HEK293 (cell line): ENCODE measurements around the gene ZNF804A.

ENCODE experiments used
- CTCF ChIA-PET: fragments of 350-600 bp; formaldehyde crosslinking; extraction: SDS; loops from one replicate; lab custom pipeline; 2021; ENCODE audit warnings: antibody characterized with exemption; lab: Yijun Ruan, JAX
- POLR2A ChIA-PET: fragments of 300-600 bp; formaldehyde crosslinking; extraction: SDS; loops from one replicate; lab custom pipeline; 2020; ENCODE audit warnings: antibody characterized with exemption, inconsistent platforms; lab: Yijun Ruan, JAX
- H3K27ac ChIP-seq: fragments of 200-500 bp; sonication (Bioruptor generic); 2 replicates; pipeline ENCODE4 v1.5.1; 2014; ENCODE audit warnings: low read depth, low read length, control low read depth, inconsistent platforms; ENCODE audit errors: extremely low read depth
- H3K36me3 ChIP-seq, 2 experiments: fragments of 200-500 bp in 1 of 2; sonication (Bioruptor generic) in 1 of 2; 1 replicate in 1 of 2; 2 replicates in 1 of 2; pipeline ENCODE4 v1.5.1; 2014 to 2017; ENCODE audit warnings: inconsistent platforms in 2 of 2, low read length in 2 of 2; ENCODE audit not compliant: control insufficient read depth in 2 of 2, insufficient read depth in 1 of 2
- H3K4me1 ChIP-seq: fragments of 200-500 bp; sonication (Bioruptor generic); 2 replicates; pipeline ENCODE4 v1.5.1; 2014; ENCODE audit warnings: mild to moderate bottlenecking, low read length, inconsistent platforms; ENCODE audit not compliant: control insufficient read depth, insufficient read depth
- H3K4me3 ChIP-seq: 2 replicates; pipeline ENCODE4 v1.5.1; 2011; ENCODE audit warnings: low read depth, mild to moderate bottlenecking, control low read depth, low read length, moderate library complexity
- H3K9me3 ChIP-seq: fragments of 200-500 bp; sonication (Bioruptor generic); 2 replicates; pipeline ENCODE4 v1.5.1; 2014; ENCODE audit warnings: low read depth, low read length, inconsistent platforms; ENCODE audit not compliant: control insufficient read depth, insufficient read depth
- ATF2 ChIP-seq: fragments of 450-650 bp; formaldehyde crosslinking; IDR thresholded peaks from 2 replicates; pipeline ENCODE4 v1.5.1; 2016; ENCODE audit warnings: missing biosample characterization, missing genetic modification characterization, low read depth
- GLI2 ChIP-seq: fragments of 450-650 bp; formaldehyde crosslinking; IDR thresholded peaks from 2 replicates; pipeline ENCODE4; 2017; ENCODE audit warnings: missing biosample characterization, missing genetic modification characterization, low read depth, borderline replicate concordance
- KLF16 ChIP-seq: fragments of 450-650 bp; formaldehyde crosslinking; IDR thresholded peaks from 2 replicates; pipeline ENCODE4 v1.5.1; 2017; ENCODE audit warnings: missing biosample characterization, missing genetic modification characterization
- KLF17 ChIP-seq: fragments of 450-650 bp; formaldehyde crosslinking; IDR thresholded peaks from 2 replicates; pipeline ENCODE4 v1.5.1; 2016; ENCODE audit warnings: missing biosample characterization, missing genetic modification characterization
- MYNN ChIP-seq: fragments of 450-650 bp; formaldehyde crosslinking; IDR thresholded peaks from 2 replicates; pipeline ENCODE4 v1.5.1; 2016; ENCODE audit warnings: missing biosample characterization, missing genetic modification characterization, borderline replicate concordance
- RBAK ChIP-seq: fragments of 450-650 bp; formaldehyde crosslinking; IDR thresholded peaks from 2 replicates; pipeline ENCODE4 v1.5.1; 2016; ENCODE audit warnings: missing biosample characterization, missing genetic modification characterization
- ZBTB7A ChIP-seq: fragments of 450-650 bp; formaldehyde crosslinking; IDR thresholded peaks from 2 replicates; pipeline ENCODE4 v1.5.1; 2016; ENCODE audit warnings: low read depth, missing biosample characterization, missing genetic modification characterization
- ZFP3 ChIP-seq: fragments of 450-650 bp; formaldehyde crosslinking; IDR thresholded peaks from 2 replicates; pipeline ENCODE4 v1.5.1; 2016; ENCODE audit warnings: low read depth, missing biosample characterization, missing genetic modification characterization
- ZIC2 ChIP-seq: fragments of 450-650 bp; formaldehyde crosslinking; IDR thresholded peaks from 2 replicates; pipeline ENCODE4 v1.5.1; 2016; ENCODE audit warnings: missing biosample characterization, missing genetic modification characterization
- ZNF112 ChIP-seq: fragments of 450-650 bp; formaldehyde crosslinking; IDR thresholded peaks from 2 replicates; pipeline ENCODE4 v1.5.0; 2017; ENCODE audit warnings: missing biosample characterization, missing genetic modification characterization
- ZNF280D ChIP-seq: fragments of 450-650 bp; formaldehyde crosslinking; IDR thresholded peaks from 2 replicates; pipeline ENCODE4 v1.5.1; 2016; ENCODE audit warnings: missing biosample characterization, missing genetic modification characterization
- ZNF335 ChIP-seq: fragments of 450-650 bp; formaldehyde crosslinking; conservative IDR thresholded peaks from 2 replicates; pipeline ENCODE4 v1.5.1; 2016; ENCODE audit warnings: missing biosample characterization, missing genetic modification characterization
- ZNF416 ChIP-seq: fragments of 450-650 bp; formaldehyde crosslinking; IDR thresholded peaks from 2 replicates; pipeline ENCODE4 v1.5.1; 2016; ENCODE audit warnings: missing biosample characterization, missing genetic modification characterization
- ZNF513 ChIP-seq: fragments of 450-650 bp; IDR thresholded peaks from 2 replicates; pipeline ENCODE4 v1.5.1; 2018; ENCODE audit warnings: missing biosample characterization, missing genetic modification characterization
- ZNF514 ChIP-seq: fragments of 450-650 bp; formaldehyde crosslinking; IDR thresholded peaks from 2 replicates; pipeline ENCODE4 v1.5.1; 2016; ENCODE audit warnings: missing biosample characterization, missing genetic modification characterization
- ZNF518A ChIP-seq: fragments of 450-650 bp; formaldehyde crosslinking; conservative IDR thresholded peaks from 2 replicates; pipeline ENCODE4 v1.5.1; 2016; ENCODE audit warnings: low read depth, missing biosample characterization, missing genetic modification characterization
- ZNF549 ChIP-seq: fragments of 450-650 bp; IDR thresholded peaks from 2 replicates; pipeline ENCODE4 v1.5.1; 2018; ENCODE audit warnings: missing biosample characterization, missing genetic modification characterization, mild to moderate bottlenecking, inconsistent platforms, moderate library complexity
- ZNF621 ChIP-seq: fragments of 450-650 bp; formaldehyde crosslinking; IDR thresholded peaks from 2 replicates; pipeline ENCODE4 v1.5.1; 2017; ENCODE audit warnings: missing biosample characterization, missing genetic modification characterization
- ZNF645 ChIP-seq: fragments of 450-650 bp; formaldehyde crosslinking; IDR thresholded peaks from 2 replicates; pipeline ENCODE4; 2016; ENCODE audit warnings: missing biosample characterization, missing genetic modification characterization
- ZNF660 ChIP-seq: fragments of 450-650 bp; IDR thresholded peaks from 2 replicates; pipeline ENCODE4 v1.5.1; 2018; ENCODE audit warnings: missing biosample characterization, mild to moderate bottlenecking, missing genetic modification characterization
- ZSCAN18 ChIP-seq: fragments of 450-650 bp; formaldehyde crosslinking; IDR thresholded peaks from 2 replicates; pipeline ENCODE4 v1.5.1; 2016; ENCODE audit warnings: missing biosample characterization, missing genetic modification characterization

The ZNF804A gene

GRCh38 chr2:184945824-184946223, 347.5 kb downstream of the ZNF804A start (continued):
- TF ChIP-seq ZNF518A (tag by site-specific recombination): no peak
- no peak for TF ChIP-seq ZNF335
- no peak for TF ChIP-seq ZNF514 (tag by site-specific recombination)
- TF ChIP-seq MYNN (tag by site-specific recombination): no peak
- TF ChIP-seq ZNF549 (tag by site-specific recombination): no peak

- TF ChIP-seq ZSCAN18 (tag by site-specific recombination) (no peak), ZFP3 (tag by site-specific recombination) (no peak), ZNF645 (tag by site-specific recombination) (no peak), ZNF416 (tag by site-specific recombination) (no peak), ZIC2 (no peak), ATF2 (tag by site-specific recombination) (no peak), GLI2 (tag by site-specific recombination) (no peak), ZNF280D (tag by site-specific recombination) (no peak), ZNF621 (tag by site-specific recombination) (no peak), KLF16 (tag by site-specific recombination) (no peak), RBAK (no peak), KLF17 (tag by site-specific recombination) (no peak), ZNF112 (tag by site-specific recombination) (no peak), ZNF660 (tag by site-specific recombination) (no peak), ZNF513 (tag by site-specific recombination) (no peak), ZBTB7A (tag by site-specific recombination) (no peak)
- no peak overlapping the region for H3K27ac ChIP-seq
- no peak overlapping the region for H3K4me3 ChIP-seq
- H3K9me3 ChIP-seq: no peaks in the 10 kb centered on the region
- ChIA-PET POLR2A (no interaction called here), CTCF (no interaction called here)
- H3K4me1 ChIP-seq: no peaks in the 10 kb centered on the region
- no peaks in the 10 kb centered on the region for H3K36me3 ChIP-seq
Measured at GRCh38 chr2:184956856-184957255, 358.5 kb downstream of the ZNF804A start.
